ENCODE data around the gene HADHA.

DNA sequence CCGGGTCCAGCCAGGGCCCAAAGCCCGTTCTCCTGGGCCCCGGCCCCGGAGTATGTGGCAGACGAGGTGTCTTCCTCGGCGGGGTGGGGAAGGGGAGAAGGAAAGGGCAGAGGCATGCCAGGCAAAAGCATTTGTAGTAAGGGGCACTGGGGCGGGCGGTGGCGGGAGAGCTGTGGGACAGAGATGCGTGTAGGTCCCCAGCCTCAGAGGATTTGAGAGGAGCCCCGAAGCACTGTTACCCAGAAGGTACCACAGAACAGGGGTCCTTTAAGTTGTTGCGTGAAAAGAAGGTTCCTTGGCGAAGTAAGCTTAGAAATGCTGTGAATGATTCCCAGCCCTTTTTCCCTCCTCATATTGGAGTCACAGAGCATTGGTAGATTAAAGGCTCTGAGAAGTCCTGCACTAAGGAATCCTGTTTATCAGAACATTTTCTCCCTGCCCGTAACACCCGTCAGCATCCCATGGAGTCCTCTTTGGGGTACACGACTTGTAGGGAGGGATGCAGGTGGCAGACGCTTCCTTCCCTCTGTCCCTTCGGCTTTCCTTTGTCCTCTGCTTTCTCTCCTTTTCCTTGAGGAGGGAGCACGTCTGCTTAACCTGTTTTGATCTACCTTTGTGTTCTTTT, 59.0 kb downstream of the HADHA start:
- TF ChIP-seq, protein P1, sequence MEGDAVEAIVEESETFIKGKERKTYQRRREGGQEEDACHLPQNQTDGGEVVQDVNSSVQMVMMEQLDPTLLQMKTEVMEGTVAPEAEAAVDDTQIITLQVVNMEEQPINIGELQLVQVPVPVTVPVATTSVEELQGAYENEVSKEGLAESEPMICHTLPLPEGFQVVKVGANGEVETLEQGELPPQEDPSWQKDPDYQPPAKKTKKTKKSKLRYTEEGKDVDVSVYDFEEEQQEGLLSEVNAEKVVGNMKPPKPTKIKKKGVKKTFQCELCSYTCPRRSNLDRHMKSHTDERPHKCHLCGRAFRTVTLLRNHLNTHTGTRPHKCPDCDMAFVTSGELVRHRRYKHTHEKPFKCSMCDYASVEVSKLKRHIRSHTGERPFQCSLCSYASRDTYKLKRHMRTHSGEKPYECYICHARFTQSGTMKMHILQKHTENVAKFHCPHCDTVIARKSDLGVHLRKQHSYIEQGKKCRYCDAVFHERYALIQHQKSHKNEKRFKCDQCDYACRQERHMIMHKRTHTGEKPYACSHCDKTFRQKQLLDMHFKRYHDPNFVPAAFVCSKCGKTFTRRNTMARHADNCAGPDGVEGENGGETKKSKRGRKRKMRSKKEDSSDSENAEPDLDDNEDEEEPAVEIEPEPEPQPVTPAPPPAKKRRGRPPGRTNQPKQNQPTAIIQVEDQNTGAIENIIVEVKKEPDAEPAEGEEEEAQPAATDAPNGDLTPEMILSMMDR (IDR thresholded peaks at IDR 0.05; ENCODE audit: poor library complexity, severe bottlenecking) = no peak
- TF ChIP-seq TAF1 (IDR thresholded peaks at IDR 0.05; ENCODE audit: low read depth) (no peak), POLR2AphosphoS5 (IDR thresholded peaks at IDR 0.05) (no peak), EZH2 (IDR thresholded peaks at IDR 0.05; ENCODE audit: borderline replicate concordance, insufficient read depth, low read length, poor library complexity, severe bottlenecking) (no peak), EP300 (conservative IDR thresholded peaks at IDR 0.05; ENCODE audit: poor library complexity, severe bottlenecking) (no peak), MXI1 (conservative IDR thresholded peaks at IDR 0.05; ENCODE audit: poor library complexity, severe bottlenecking) (no peak)

Measured in neural cell (in vitro differentiated cells).